ENCODE measurements around the gene KIAA0753.

DNA sequence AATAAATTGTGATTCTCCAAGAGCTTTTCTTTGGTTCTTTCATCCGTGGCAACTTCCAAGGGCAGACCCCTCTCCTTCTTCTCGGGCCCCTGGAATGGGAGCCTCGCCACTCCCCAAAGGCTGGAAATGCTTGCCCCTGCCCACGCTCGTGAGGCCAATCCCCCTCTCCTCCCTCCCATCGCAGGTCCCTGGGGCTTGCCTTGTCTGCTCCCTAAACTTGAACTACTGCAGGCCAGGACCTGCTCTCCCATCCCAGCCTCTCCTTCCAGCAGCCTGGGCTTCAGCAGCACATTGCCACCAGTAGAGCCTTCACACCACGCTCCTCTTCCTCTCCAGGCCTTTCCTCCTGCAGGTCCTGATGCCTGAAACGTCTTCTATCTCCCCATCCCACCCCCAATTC, 95.2 kb downstream of the KIAA0753 start:
- TF ChIP-seq, protein P1, sequence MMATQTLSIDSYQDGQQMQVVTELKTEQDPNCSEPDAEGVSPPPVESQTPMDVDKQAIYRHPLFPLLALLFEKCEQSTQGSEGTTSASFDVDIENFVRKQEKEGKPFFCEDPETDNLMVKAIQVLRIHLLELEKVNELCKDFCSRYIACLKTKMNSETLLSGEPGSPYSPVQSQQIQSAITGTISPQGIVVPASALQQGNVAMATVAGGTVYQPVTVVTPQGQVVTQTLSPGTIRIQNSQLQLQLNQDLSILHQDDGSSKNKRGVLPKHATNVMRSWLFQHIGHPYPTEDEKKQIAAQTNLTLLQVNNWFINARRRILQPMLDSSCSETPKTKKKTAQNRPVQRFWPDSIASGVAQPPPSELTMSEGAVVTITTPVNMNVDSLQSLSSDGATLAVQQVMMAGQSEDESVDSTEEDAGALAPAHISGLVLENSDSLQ (IDR thresholded peaks at IDR 0.05) = no peak
- TF ChIP-seq SIN3A (IDR thresholded peaks at IDR 0.05; ENCODE audit: borderline replicate concordance in 2 of 2, control insufficient read depth in 1 of 2, low read depth in 2 of 2, low read length in 2 of 2) (no peak), MEF2A (IDR thresholded peaks at IDR 0.05; ENCODE audit: control insufficient read depth, low read depth, low read length) (no peak), LCOR (CRISPR knock-in tag; IDR thresholded peaks at IDR 0.05) (no peak), BRF1 (IDR thresholded peaks at IDR 0.05; ENCODE audit: borderline replicate concordance, extremely low read depth, insufficient read length) (no peak), FOXK1 (CRISPR knock-in tag; IDR thresholded peaks at IDR 0.05; ENCODE audit: borderline replicate concordance) (no peak), CTCF (IDR thresholded peaks at IDR 0.05 in 2 of 3, conservative IDR thresholded peaks at IDR 0.05 in 1 of 3; ENCODE audit: insufficient read depth in 2 of 3, low read depth in 1 of 3, low read length in 3 of 3) (no peak), ZFPM2 (CRISPR knock-in tag; IDR thresholded peaks at IDR 0.05) (no peak), ZNF140 (CRISPR knock-in tag; IDR thresholded peaks at IDR 0.05) (no peak), KAT8 (IDR thresholded peaks at IDR 0.05; ENCODE audit: low read depth) (no peak), CHD2 (IDR thresholded peaks at IDR 0.05; ENCODE audit: low read depth, low read length) (no peak), POLR2AphosphoS5 (IDR thresholded peaks at IDR 0.05; ENCODE audit: control insufficient read depth, insufficient read depth, low read depth, low read length) (no peak)
- TF ChIP-seq, protein P2, sequence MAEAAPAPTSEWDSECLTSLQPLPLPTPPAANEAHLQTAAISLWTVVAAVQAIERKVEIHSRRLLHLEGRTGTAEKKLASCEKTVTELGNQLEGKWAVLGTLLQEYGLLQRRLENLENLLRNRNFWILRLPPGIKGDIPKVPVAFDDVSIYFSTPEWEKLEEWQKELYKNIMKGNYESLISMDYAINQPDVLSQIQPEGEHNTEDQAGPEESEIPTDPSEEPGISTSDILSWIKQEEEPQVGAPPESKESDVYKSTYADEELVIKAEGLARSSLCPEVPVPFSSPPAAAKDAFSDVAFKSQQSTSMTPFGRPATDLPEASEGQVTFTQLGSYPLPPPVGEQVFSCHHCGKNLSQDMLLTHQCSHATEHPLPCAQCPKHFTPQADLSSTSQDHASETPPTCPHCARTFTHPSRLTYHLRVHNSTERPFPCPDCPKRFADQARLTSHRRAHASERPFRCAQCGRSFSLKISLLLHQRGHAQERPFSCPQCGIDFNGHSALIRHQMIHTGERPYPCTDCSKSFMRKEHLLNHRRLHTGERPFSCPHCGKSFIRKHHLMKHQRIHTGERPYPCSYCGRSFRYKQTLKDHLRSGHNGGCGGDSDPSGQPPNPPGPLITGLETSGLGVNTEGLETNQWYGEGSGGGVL (CRISPR knock-in tag; IDR thresholded peaks at IDR 0.05) = no peak

Data from K562 (cell line).